HG02678 (cell line): ENCODE data around the gene DCDC1.

Experiments used
- ATAC-seq: cut with Tn5 transposase; IDR thresholded peaks from one replicate; pipeline ENCODE4 v1.9.1; 2021; ENCODE audit warnings: mild to moderate bottlenecking, moderate library complexity; ENCODE audit not compliant: unreplicated experiment

The DCDC1 gene

GRCh38 chr11:30919389-30920152 lies 450.0 kb downstream of the DCDC1 start:
- no peak for ATAC-seq

GRCh38 chr11:30917859-30918478 lies 451.6 kb downstream of the DCDC1 start:
- peak; percentile 75 for ATAC-seq

GRCh38 chr11:30917266-30917665 lies 452.3 kb downstream of the DCDC1 start:
- no peak for ATAC-seq

GRCh38 chr11:30916764-30917163 lies 452.8 kb downstream of the DCDC1 start:
- ATAC-seq: no peak

GRCh38 chr11:30914143-30914762 lies 455.3 kb downstream of the DCDC1 start:
- peak; percentile 44 for ATAC-seq

GRCh38 chr11:30911247-30911646 lies 458.3 kb downstream of the DCDC1 start:
- ATAC-seq: no peak

GRCh38 chr11:30908857-30909256 lies 460.7 kb downstream of the DCDC1 start:
- no peak for ATAC-seq

- no peak for ATAC-seq
These were observed 461.3 kb downstream of the DCDC1 start for GRCh38 chr11:30908272-30908671.

GRCh38 chr11:30902929-30903328 lies 466.6 kb downstream of the DCDC1 start:
- no peak for ATAC-seq

- no peak for ATAC-seq
These were observed 474.5 kb downstream of the DCDC1 start for GRCh38 chr11:30895046-30895445.

- no peak for ATAC-seq
These were observed 476.2 kb downstream of the DCDC1 start for GRCh38 chr11:30893318-30893717.

- no peak for ATAC-seq
These were observed 480.3 kb downstream of the DCDC1 start for GRCh38 chr11:30889143-30889794.

- ATAC-seq: no peak
These were observed 490.1 kb downstream of the DCDC1 start for GRCh38 chr11:30879322-30880005.

- ATAC-seq: no peak
These were observed 491.1 kb downstream of the DCDC1 start for GRCh38 chr11:30878400-30878799.

- ATAC-seq: no peak
These were observed 492.7 kb downstream of the DCDC1 start for GRCh38 chr11:30876663-30877396.

GRCh38 chr11:30876228-30876627 lies 493.3 kb downstream of the DCDC1 start:
- ATAC-seq: no peak

GRCh38 chr11:30875806-30876205 lies 493.7 kb downstream of the DCDC1 start:
- ATAC-seq: no peak

GRCh38 chr11:30873924-30874610 lies 495.5 kb downstream of the DCDC1 start:
- ATAC-seq: no peak

GRCh38 chr11:30868626-30869081 lies 500.9 kb downstream of the DCDC1 start:
- ATAC-seq: no peak

GRCh38 chr11:30863209-30863608 lies 506.3 kb downstream of the DCDC1 start:
- ATAC-seq: no peak
